HG03571 (cell line): ENCODE measurements around the gene KCNJ2.

Experiments used
- ATAC-seq: cut with Tn5 transposase; IDR thresholded peaks from one replicate; pipeline ENCODE4 v1.9.1; 2021; ENCODE audit not compliant: unreplicated experiment

The KCNJ2 gene

GRCh38 chr17:70202840-70203239, 33.5 kb downstream of the KCNJ2 start:
- no peak for ATAC-seq

GRCh38 chr17:70204431-70204830, 35.1 kb downstream of the KCNJ2 start:
- no peak for ATAC-seq

DNA sequence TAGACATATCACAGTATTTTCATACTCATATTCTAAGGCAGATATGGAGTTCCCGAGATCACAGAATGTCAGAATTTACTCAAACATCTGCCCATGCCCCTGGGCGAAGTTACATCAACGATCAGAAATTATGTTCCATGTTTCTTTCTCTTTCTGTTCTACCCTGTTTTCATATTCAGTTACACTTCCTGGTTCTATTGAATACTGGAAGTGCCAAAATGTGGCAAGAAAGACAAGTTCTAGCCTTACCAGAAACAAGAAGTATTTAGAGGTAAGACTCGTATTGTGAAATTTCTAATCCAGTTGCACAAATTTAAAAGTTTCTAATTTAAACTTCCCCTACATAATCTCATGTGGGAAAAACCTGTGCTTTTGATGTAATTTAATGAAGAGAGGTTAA, 36.1 kb downstream of the KCNJ2 start:
- ATAC-seq, result no peak

DNA sequence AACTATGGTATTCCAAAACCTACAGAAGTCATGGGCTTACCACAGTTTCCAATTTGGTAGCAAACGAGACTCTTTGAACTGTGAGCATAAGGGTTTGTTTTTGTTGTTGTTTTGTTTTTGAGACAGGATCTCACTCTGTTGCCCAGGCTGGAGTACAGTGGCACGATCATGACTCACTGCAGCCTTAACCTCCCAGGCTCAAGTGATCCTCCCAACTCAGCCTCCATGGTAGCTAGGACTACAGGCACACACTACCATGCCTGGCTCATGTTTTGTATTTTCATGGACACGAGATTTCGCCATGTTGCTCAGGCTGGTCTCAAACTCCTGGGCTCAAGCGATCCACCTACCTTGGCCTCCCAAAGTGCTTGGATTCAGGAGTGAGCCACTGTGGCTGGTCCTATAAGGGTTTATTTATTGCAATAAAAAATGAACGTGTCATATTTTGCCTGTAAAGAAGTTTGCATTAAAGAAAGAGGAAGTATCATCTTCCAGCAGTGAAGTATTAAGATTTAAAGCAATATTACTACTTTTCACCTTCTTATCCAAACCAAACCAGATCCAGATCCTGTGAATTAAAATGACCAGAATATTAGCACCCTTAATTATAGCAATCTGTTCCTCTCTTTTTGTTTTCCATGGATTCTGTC, 37.2 kb downstream of the KCNJ2 start:
- no peak for ATAC-seq

DNA sequence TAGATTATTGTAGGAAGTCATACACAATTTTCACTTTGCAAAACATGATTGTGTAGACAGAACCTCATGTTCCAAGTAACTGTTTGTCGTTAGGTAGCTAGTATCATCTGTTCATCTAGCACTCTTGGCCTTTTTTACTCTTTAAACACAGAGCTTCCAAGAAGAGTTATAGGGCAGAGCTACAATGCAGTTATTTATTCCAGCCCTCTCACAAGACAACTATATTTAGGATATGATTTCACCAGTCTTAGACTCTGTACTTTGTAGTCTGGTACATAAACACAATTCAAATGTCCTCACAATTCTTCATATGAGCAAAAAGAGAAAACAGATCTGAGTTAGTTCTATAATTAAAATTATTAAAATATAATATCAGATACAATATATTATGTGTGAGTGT, 37.9 kb downstream of the KCNJ2 start:
- ATAC-seq, result no peak

- ATAC-seq, result no peak
These were observed 38.9 kb downstream of the KCNJ2 start for GRCh38 chr17:70208080-70208794.

- no peak for ATAC-seq
These were observed 39.7 kb downstream of the KCNJ2 start for GRCh38 chr17:70208825-70209555.

GRCh38 chr17:70215656-70216055, 46.3 kb downstream of the KCNJ2 start:
- ATAC-seq, result no peak

GRCh38 chr17:70217571-70217970, 48.2 kb downstream of the KCNJ2 start:
- ATAC-seq, result no peak

DNA sequence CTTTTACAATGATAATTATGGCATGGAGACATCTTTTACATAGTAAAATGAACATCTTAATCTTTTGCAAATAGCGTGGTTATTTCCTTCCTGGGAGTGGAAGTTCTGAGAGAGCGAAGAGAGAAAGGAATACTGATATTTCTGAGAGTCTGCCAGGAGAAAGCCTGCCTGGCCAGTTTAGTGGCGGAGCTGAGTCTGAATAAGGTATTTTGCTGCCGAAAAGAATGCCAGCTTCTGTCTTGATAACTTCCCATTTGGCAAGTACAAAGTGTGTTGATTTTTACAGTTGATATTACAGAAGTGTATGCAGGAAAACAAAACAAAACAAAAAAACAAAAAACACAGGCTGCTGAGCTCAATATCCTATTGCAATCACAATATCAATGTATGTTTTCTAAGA, 55.9 kb downstream of the KCNJ2 start:
- ATAC-seq, result no peak
